ENCODE measurements around the gene XYLT2.

The XYLT2 gene

DNA sequence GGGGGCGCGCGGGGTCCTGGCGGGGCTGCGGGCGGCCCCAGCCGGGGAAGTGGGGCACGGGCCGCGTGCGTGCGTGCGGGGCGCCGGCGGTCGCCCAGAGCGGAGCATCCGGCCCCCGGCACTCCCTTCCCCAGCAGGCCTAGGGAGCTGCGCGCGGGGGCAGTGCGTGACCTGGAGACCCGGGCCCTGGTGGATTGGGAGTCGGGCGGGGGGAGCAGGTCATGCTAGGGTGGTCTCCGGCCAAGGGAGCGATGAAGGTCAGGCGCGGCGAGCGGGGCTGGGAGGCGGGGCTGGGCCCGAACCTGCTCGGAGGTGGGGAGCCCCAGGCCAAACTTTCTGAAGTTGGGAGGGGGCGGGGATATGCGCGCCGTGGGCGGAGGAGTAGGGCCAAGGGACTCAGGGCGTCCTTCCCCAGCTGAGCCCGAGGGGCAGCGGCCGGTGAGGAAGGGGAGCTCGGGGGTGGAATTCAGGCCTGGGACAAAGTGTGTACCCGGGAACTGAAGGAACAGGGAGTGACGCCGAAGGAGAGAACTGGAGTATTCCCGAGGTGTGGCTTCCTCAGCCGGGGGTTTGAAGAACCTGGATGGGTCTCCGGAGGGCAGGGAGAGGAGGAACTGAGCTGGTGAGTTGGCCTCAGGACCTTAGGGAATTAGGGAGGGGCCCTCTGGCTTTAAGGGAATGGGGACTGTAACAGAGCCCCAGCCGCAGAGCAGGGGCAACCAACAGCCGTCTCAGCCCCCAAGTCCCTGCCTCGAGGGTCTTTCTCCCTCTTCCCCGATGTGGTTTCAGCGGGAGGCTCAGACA lies 589 bp downstream of the XYLT2 start:
- H3K27ac ChIP-seq, result peak overlapping the region; percentile 82
- TF ChIP-seq, protein P1, sequence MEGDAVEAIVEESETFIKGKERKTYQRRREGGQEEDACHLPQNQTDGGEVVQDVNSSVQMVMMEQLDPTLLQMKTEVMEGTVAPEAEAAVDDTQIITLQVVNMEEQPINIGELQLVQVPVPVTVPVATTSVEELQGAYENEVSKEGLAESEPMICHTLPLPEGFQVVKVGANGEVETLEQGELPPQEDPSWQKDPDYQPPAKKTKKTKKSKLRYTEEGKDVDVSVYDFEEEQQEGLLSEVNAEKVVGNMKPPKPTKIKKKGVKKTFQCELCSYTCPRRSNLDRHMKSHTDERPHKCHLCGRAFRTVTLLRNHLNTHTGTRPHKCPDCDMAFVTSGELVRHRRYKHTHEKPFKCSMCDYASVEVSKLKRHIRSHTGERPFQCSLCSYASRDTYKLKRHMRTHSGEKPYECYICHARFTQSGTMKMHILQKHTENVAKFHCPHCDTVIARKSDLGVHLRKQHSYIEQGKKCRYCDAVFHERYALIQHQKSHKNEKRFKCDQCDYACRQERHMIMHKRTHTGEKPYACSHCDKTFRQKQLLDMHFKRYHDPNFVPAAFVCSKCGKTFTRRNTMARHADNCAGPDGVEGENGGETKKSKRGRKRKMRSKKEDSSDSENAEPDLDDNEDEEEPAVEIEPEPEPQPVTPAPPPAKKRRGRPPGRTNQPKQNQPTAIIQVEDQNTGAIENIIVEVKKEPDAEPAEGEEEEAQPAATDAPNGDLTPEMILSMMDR (conservative IDR thresholded peaks at IDR 0.05), result no peak
- peak; percentile 65; the same call in 1 of the 2 replicates for TF ChIP-seq ZFX (IDR thresholded peaks at IDR 0.05)

DNA sequence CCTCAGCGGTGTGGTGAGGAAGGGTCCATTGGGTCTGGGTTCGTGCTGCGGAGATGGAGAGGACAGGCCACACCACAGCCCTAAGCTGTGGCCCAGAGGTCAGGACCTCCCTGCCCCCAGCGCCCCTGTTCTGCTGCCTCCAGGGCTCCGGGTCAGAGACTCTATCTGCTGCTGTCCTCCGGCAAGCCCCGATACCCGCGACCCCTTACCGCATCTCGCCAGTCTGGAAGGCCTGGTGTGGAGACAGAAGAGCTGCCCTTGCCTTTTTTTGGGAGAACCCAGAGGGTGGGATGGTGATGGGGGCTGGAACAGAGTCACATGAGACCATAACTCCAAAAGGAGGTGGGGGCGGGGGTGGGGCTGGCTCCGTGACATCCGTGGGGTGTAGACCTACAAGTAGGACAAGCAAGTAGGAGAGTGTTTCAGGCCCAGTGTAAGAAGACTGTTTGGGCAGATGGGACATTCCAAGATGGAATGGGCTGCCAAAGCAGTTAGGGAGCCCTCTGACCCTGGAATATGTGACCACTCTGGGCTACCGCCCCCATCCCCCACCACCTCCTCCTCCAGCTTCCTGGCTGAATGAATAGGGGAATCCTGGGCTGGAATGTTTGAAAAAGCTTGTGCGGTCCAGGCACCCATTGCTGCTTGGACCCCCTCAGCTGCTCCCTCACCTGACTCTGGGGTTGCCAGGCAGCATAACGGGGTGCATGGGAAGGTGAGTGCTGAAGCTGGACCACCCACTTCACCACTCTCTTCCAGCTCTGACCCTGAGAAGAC lies 1.4 kb downstream of the XYLT2 start:
- H3K27ac ChIP-seq, result peak overlapping the region; percentile 82; the same call in 1 of the 2 replicates
- TF ChIP-seq, protein P1 (conservative IDR thresholded peaks at IDR 0.05), result no peak
- no peak for TF ChIP-seq ZFX (IDR thresholded peaks at IDR 0.05)

DNA sequence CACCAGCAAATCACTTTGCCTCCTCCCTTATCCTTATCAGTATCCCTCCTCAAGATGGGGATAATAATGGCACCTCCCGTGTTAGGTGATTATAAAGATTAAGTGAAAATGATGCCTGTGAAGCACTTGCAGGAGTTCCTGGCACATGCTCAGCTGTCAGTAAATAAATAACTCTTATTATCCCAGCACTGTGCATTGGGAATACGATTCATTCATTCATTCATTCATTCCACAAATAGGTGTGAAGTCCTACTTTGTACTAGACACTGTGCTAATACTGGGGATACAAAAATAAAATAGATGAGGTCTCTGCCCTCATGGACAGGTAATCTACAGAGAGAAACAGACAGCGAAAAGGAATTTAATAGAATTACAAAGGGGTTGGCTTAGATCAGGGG lies 2.0 kb downstream of the XYLT2 start:
- no peak overlapping the region for H3K27ac ChIP-seq
- TF ChIP-seq, protein P1 (conservative IDR thresholded peaks at IDR 0.05), result no peak
- no peak for TF ChIP-seq ZFX (IDR thresholded peaks at IDR 0.05)

DNA sequence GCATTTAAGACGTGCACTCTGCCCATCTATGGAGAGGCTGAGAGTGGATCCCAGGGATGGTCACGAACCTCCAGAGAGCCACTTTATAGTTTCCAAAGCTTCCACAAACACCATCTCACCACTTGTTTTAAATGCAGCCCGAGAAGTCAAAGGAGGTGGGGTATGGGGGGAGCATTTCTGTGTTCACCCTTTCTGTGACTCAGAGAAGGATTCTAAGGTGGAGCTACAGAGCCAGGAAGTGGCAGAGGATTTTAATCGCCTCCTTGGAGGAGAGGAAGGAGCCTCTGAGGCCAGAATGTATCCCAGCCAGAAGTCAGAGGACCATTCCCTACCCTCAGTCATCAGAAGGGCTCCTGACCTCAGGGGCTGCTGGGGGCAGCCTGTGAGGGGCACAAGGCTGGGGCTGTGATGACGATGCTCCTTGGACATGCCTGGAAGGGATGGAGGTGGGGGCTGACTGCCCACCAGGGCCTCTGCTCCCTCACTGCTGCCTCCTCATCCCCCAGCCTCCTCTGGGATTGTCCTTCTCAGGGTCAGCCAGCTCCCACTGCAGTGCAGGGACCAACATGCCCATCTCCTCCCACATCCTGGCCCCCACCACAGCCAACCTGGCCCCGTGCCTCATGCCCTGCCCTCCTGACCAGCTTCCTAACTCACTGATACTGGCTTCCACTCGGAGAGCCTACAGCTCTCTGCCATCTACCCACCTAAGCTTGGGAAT lies 2.8 kb downstream of the XYLT2 start:
- TF ChIP-seq, protein P1 (conservative IDR thresholded peaks at IDR 0.05), result no peak
- no peak for TF ChIP-seq ZFX (IDR thresholded peaks at IDR 0.05)
- no peak overlapping the region for H3K27ac ChIP-seq

DNA sequence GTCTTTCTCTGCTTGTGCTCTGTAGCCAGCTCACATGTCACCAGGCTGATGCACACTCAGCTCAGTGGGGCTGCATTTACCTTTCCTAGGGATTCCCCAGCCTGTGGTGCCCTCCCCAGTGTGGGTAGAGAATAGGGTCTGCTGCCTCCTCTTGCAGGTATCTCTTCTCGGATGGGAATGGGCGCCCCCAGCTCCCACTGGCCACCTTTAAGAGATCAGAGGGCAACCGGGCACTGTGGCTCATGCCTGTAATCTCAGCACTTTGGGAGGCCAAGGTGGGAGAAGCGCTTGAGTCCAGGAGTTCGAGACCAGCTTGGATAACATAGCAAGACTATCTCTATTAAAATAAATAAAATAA lies 3.3 kb downstream of the XYLT2 start:
- TF ChIP-seq, protein P1 (conservative IDR thresholded peaks at IDR 0.05), result no peak
- no peak for TF ChIP-seq ZFX (IDR thresholded peaks at IDR 0.05)
- H3K27ac ChIP-seq, result no peak overlapping the region

DNA sequence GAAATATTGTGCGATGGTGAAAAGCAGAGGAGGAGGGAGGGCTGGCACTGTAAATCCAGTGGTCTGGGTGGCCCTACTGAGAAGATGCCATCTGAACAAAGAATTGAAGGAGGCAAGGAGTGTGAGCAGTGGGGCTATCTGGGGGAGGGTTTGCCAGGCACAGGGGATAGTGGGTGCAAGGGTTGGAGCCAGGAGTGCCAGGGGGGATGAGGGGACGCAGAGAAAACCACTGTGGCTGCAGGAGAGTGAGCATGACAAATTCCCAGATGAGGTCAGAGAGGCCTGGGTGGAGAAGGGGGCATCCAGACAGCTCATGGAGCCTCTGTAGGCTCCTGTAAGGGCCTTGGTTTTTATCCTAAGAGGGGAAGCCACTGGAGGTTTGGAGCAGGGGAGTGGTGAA lies 4.8 kb downstream of the XYLT2 start:
- no peak for TF ChIP-seq ZFX (IDR thresholded peaks at IDR 0.05)
- TF ChIP-seq, protein P1 (conservative IDR thresholded peaks at IDR 0.05), result no peak

More for the DNA sequence above, 4.8 kb downstream of the XYLT2 start:
- no peak overlapping the region for H3K27ac ChIP-seq

All from C4-2B (cell line).